Caco-2 (cell line): ENCODE results near the gene GDF7. TPM values are rescaled to one million over a fixed set of nuclear protein-coding genes. Genes with fewer than 3 reads are reported as not detected.

Experiments used
- BruUV-seq: library from RNA; stranded (reverse); fragments of 400-500 nt; replicated peaks from 2 replicates; lab custom pipeline; 2021; lab: Mats Ljungman, UMichigan
- CTCF ChIA-PET: fragments of 300-600 bp; sonication (Branson Sonifier 250); formaldehyde crosslinking; loops from one replicate; lab custom pipeline; 2022; ENCODE audit warnings: antibody characterized with exemption; lab: Charles Lee
- POLR2A ChIA-PET: fragments of 300-600 bp; sonication (Branson Sonifier 250); formaldehyde crosslinking; loops from one replicate; lab custom pipeline; 2022; ENCODE audit warnings: antibody characterized with exemption; lab: Charles Lee
- DNase-seq, 2 experiments: peaks; one replicate each; pipeline versions ENCODE4 v3.0.0 to v3.0.0-alpha.2; 2020 to 2022
- H3K27me3 ChIP-seq: replicated peaks from 2 replicates; pipeline ENCODE4 v1.6.0; 2011; ENCODE audit warnings: low read length; ENCODE audit not compliant: control insufficient read depth, insufficient read depth
- H3K36me3 ChIP-seq: 2 replicates; pipeline ENCODE4 v1.5.1; 2011; ENCODE audit warnings: low read length; ENCODE audit not compliant: control insufficient read depth, insufficient read depth
- H3K4me1 ChIP-seq: fragments of 250-450 bp; sonication (Bioruptor Pico); 2 replicates; pipeline ENCODE4 v1.5.1; 2020; ENCODE audit warnings: mild to moderate bottlenecking
- H3K4me3 ChIP-seq: 2 replicates; pipeline ENCODE4 v1.5.1; 2011; ENCODE audit warnings: low read depth, mild to moderate bottlenecking, control low read depth, low read length
- H3K9me3 ChIP-seq: fragments of 250-450 bp; sonication (Bioruptor Pico); 2 replicates; pipeline ENCODE4 v1.5.1; 2020; ENCODE audit warnings: mild to moderate bottlenecking, moderate library complexity
- H3K27ac Mint-ChIP-seq: one replicate; pipeline ENCODE4 v1.8.0; 2022; ENCODE audit warnings: mixed read lengths; ENCODE audit not compliant: unreplicated experiment
- H3K27me3 Mint-ChIP-seq: one replicate; pipeline ENCODE4 v1.8.0; 2022; ENCODE audit warnings: mixed read lengths; ENCODE audit not compliant: insufficient read depth, unreplicated experiment
- H3K36me3 Mint-ChIP-seq: one replicate; pipeline ENCODE4 v1.8.0; 2022; ENCODE audit warnings: mild to moderate bottlenecking, mixed read lengths; ENCODE audit not compliant: insufficient read depth, unreplicated experiment
- H3K4me1 Mint-ChIP-seq: one replicate; pipeline ENCODE4 v1.8.0; 2022; ENCODE audit warnings: low read depth, mixed read lengths; ENCODE audit not compliant: unreplicated experiment
- H3K4me3 Mint-ChIP-seq: one replicate; pipeline ENCODE4 v1.8.0; 2022; ENCODE audit warnings: mild to moderate bottlenecking, moderate library complexity, mixed read lengths; ENCODE audit not compliant: unreplicated experiment
- H3K9me3 Mint-ChIP-seq: one replicate; pipeline ENCODE4 v1.8.0; 2022; ENCODE audit warnings: mixed read lengths; ENCODE audit not compliant: unreplicated experiment
- intact Hi-C: fragments of 100-400 bp; cut with micrococcal nuclease; formaldehyde crosslinking; loops from one replicate; pipeline ENCODE4 v1.10.0; 2022; ENCODE audit not compliant: unreplicated experiment
- total RNA-seq: library from RNA; stranded (reverse); gene quantifications from 2 replicates; pipeline ENCODE4 v1.2.3, GENCODE V29; 2022
- TF ChIP-seq, protein P1 (sequence below), 2 experiments: fragments of 200-600 bp in 1 of 2; IDR thresholded peaks; 1 replicate in 1 of 2; 2 replicates in 1 of 2; pipeline versions ENCODE4 v1.5.1 to v1.8.0; 2011 to 2022; ENCODE audit warnings: antibody characterized with exemption in 1 of 2, control low read depth in 1 of 2, inconsistent platforms in 1 of 2, low read depth in 1 of 2, low read length in 1 of 2, mild to moderate bottlenecking in 1 of 2, moderate library complexity in 1 of 2; ENCODE audit not compliant: insufficient read depth in 1 of 2, severe bottlenecking in 1 of 2, unreplicated experiment in 1 of 2

Gene GDF7
- total RNA-seq, 1 experiment from 2014 or later, result 1.7 TPM

DNA sequence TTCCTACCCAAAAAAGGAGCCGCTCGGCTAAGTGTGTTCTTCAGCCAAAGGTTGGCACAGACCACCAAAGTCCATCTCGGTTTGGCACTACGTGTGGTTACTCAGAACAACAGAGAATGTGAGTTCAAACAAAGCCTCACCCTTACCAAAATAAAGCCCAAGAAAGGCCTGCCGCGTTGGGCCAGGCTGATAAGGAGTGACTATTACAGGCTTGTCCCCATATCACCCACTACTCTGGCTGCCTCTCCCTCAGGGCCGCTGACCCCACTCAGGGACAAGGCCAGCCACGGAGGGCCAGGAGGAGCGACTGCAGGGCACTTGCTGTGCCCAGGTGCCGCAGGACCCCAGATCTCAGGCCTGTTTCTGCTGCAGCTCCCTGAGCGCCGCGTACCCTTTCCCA lies 29.8 kb upstream of the GDF7 start:
- no peak overlapping the region for H3K4me3 ChIP-seq
- H3K4me1 ChIP-seq, result no peaks in the 10 kb centered on the region
- no peak overlapping the region for H3K4me3 Mint-ChIP-seq
- H3K36me3 ChIP-seq, result peaks cover 2% of the 10 kb centered on the region; the same call in 1 of the 2 replicates
- no TSS peak for BruUV-seq
- no peaks in the 10 kb centered on the region for H3K27me3 ChIP-seq
- DNase-seq, result no peak
- H3K4me1 Mint-ChIP-seq, result no peaks in the 10 kb centered on the region
- intact Hi-C loops, result no loop called here
- CTCF ChIA-PET, result interaction anchor here (1.8 kb wide), 1 partner anchor 226 kb away, joined by 7 read pairs; no protein-coding TSS in a partner anchor
- no peaks in the 10 kb centered on the region for H3K27me3 Mint-ChIP-seq
- POLR2A ChIA-PET, result interaction anchor here (3.4 kb wide), 1 partner anchor 190 kb away, joined by 18 read pairs; the partner anchor contains the start of gene RHOB
- no peaks in the 10 kb centered on the region for H3K9me3 Mint-ChIP-seq
- TF ChIP-seq, protein P1, sequence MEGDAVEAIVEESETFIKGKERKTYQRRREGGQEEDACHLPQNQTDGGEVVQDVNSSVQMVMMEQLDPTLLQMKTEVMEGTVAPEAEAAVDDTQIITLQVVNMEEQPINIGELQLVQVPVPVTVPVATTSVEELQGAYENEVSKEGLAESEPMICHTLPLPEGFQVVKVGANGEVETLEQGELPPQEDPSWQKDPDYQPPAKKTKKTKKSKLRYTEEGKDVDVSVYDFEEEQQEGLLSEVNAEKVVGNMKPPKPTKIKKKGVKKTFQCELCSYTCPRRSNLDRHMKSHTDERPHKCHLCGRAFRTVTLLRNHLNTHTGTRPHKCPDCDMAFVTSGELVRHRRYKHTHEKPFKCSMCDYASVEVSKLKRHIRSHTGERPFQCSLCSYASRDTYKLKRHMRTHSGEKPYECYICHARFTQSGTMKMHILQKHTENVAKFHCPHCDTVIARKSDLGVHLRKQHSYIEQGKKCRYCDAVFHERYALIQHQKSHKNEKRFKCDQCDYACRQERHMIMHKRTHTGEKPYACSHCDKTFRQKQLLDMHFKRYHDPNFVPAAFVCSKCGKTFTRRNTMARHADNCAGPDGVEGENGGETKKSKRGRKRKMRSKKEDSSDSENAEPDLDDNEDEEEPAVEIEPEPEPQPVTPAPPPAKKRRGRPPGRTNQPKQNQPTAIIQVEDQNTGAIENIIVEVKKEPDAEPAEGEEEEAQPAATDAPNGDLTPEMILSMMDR (IDR thresholded peaks at IDR 0.05; ENCODE audit: insufficient read depth in 1 of 2, low read depth in 1 of 2, low read length in 1 of 2, severe bottlenecking in 1 of 2, unreplicated experiment in 1 of 2), result no peak
- no peak overlapping the region for H3K27ac Mint-ChIP-seq
- H3K36me3 Mint-ChIP-seq, result no peaks in the 10 kb centered on the region
- no peaks in the 10 kb centered on the region for H3K9me3 ChIP-seq

DNA sequence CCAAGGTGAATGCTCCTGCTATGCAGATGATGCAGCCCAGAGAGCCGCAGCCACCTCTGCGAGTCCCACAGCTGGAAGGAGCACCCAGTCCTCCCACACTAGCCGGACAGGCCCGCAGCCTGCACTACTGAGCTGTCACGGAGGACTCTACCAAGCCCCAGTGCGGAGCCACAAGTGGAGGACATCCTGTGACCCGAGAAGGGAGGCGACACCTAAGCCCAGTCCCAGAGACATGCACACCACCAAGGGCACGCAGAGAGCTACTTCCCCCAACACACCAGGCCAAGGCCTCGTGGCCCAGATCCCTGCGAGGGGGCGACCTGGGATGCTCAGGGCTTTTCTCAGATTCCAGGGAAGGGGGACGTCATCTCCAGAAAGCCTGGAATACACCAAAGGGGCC lies 28.9 kb upstream of the GDF7 start:
- POLR2A ChIA-PET, result no interaction called here
- no peaks in the 10 kb centered on the region for H3K36me3 Mint-ChIP-seq
- H3K4me3 ChIP-seq, result no peak overlapping the region
- no peaks in the 10 kb centered on the region for H3K27me3 Mint-ChIP-seq
- DNase-seq, result no peak
- no peaks in the 10 kb centered on the region for H3K4me1 Mint-ChIP-seq
- CTCF ChIA-PET, result no interaction called here
- no peaks in the 10 kb centered on the region for H3K9me3 Mint-ChIP-seq
- peaks cover 2% of the 10 kb centered on the region; the same call in 1 of the 2 replicates for H3K36me3 ChIP-seq
- H3K9me3 ChIP-seq, result no peaks in the 10 kb centered on the region
- H3K27me3 ChIP-seq, result no peaks in the 10 kb centered on the region
- no peaks in the 10 kb centered on the region for H3K4me1 ChIP-seq
- intact Hi-C loops, result no loop called here
- BruUV-seq, result no TSS peak
- H3K4me3 Mint-ChIP-seq, result no peak overlapping the region
- TF ChIP-seq, protein P1 (IDR thresholded peaks at IDR 0.05; ENCODE audit: insufficient read depth in 1 of 2, low read depth in 1 of 2, low read length in 1 of 2, severe bottlenecking in 1 of 2, unreplicated experiment in 1 of 2), result no peak
- H3K27ac Mint-ChIP-seq, result no peak overlapping the region

DNA sequence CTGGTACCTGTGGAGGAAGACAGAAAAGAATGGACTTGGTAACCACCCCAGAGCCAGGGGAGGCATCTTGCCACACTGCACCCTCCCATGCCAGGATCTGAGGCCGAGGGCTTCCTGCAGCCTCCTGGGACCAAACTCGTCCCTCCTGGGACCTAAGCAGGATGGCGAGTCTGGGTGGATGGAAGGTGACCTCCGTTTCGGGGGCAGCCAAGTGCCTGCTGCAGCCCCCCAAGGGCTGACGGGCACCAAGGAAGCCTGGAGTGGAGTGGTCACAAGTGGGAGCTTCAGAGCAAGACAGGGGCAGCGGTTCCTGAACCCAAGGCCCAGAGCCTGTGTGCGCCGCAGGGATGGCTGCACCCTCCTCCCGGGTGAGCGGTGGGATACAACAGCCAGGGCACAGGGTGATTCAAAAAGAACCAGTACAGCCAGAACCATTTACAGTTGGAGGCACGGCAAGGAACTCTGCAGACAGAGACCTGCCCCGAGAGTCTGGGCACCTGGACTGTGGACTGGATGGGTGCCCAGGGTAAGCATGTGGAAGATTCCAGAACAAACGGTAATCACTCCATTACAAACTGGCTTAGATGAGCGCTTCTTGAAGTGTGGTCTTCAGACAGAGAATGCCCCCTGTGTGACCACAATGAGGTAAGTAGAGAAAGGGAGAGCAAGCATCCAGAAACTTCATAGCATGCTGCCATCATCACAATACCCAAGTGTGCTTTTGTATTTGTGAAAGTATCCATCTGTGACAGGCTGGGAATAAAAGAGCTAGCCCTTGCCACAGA lies 28.1 kb upstream of the GDF7 start:
- peaks cover 2% of the 10 kb centered on the region; the same call in 1 of the 2 replicates for H3K36me3 ChIP-seq
- DNase-seq, result no peak
- ChIA-PET POLR2A (no interaction called here), CTCF (interaction anchor here (0.6 kb wide), 1 partner anchor 135 kb away, joined by 4 read pairs; no protein-coding TSS in a partner anchor)
- Mint-ChIP-seq H3K36me3 (no peaks in the 10 kb centered on the region), H3K27me3 (no peaks in the 10 kb centered on the region), H3K9me3 (no peaks in the 10 kb centered on the region), H3K4me1 (no peaks in the 10 kb centered on the region), H3K4me3 (no peak overlapping the region), H3K27ac (no peak overlapping the region)
- BruUV-seq, result no TSS peak
- intact Hi-C loops, result no loop called here
- H3K9me3 ChIP-seq, result no peaks in the 10 kb centered on the region
- H3K4me3 ChIP-seq, result no peak overlapping the region
- no peaks in the 10 kb centered on the region for H3K27me3 ChIP-seq
- TF ChIP-seq, protein P1 (IDR thresholded peaks at IDR 0.05; ENCODE audit: insufficient read depth in 1 of 2, low read depth in 1 of 2, low read length in 1 of 2, severe bottlenecking in 1 of 2, unreplicated experiment in 1 of 2), result no peak
- H3K4me1 ChIP-seq, result no peaks in the 10 kb centered on the region
